ENCODE data around the gene CFAP43. TPM values are rescaled to one million over a fixed set of nuclear protein-coding genes. Genes with fewer than 3 reads are reported as not detected.
"Not testable (repeated sequence)": the region's sequence is repeated elsewhere in the genome, so short reads cannot be mapped to it uniquely, and the experiment has no call there.

CFAP43 gene
- polyA plus RNA-seq, 10 donors: 0.15 to 0.91 (median 0.39) TPM

- DNase-seq: peak in 1 of 3 donors; percentile 35
Measured at GRCh38 chr10:104256335-104256961, 24.3 kb upstream of the CFAP43 start.

GRCh38 chr10:104255311-104255981 lies 23.3 kb upstream of the CFAP43 start:
- peak; percentile 43 to 79 (median 43) for DNase-seq

- DNase-seq: peak; percentile 45 to 88 (median 70)
Measured at GRCh38 chr10:104254493-104255310, 22.5 kb upstream of the CFAP43 start, which contains the start of gene GSTO1. Gene GSTO1, plus strand, starts transcription at chr10:104254892. Its CDS starts 37 bp downstream, at chr10:104254929.

GRCh38 chr10:104253606-104254410 lies 21.6 kb upstream of the CFAP43 start:
- DNase-seq: peak in 1 of 3 donors; percentile 12

- no peak for DNase-seq
Measured at GRCh38 chr10:104253106-104253505, 20.9 kb upstream of the CFAP43 start.

- no peak for DNase-seq
Measured at GRCh38 chr10:104252368-104252767, 20.2 kb upstream of the CFAP43 start.

- no peak for DNase-seq
Measured at GRCh38 chr10:104251443-104251842, 19.3 kb upstream of the CFAP43 start.

- DNase-seq: no peak
Measured at GRCh38 chr10:104250371-104250770, 18.2 kb upstream of the CFAP43 start.

- not testable (repeated sequence) for DNase-seq
Measured at GRCh38 chr10:104248931-104249330, 16.8 kb upstream of the CFAP43 start.

GRCh38 chr10:104247513-104248146 lies 15.5 kb upstream of the CFAP43 start:
- no peak for DNase-seq

GRCh38 chr10:104246976-104247375 lies 14.8 kb upstream of the CFAP43 start:
- no peak for DNase-seq

- no peak for DNase-seq
Measured at GRCh38 chr10:104245066-104245632, 13.0 kb upstream of the CFAP43 start.

GRCh38 chr10:104243512-104243911 lies 11.3 kb upstream of the CFAP43 start:
- no peak for DNase-seq

- not testable (repeated sequence) for DNase-seq
Measured at GRCh38 chr10:104243009-104243408, 10.8 kb upstream of the CFAP43 start.

GRCh38 chr10:104242545-104242944 lies 10.4 kb upstream of the CFAP43 start:
- DNase-seq: no peak

- no peak for DNase-seq
Measured at GRCh38 chr10:104240078-104240477, 7.9 kb upstream of the CFAP43 start.

GRCh38 chr10:104235801-104236200 lies 3.6 kb upstream of the CFAP43 start:
- no peak for DNase-seq

GRCh38 chr10:104234934-104235333 lies 2.8 kb upstream of the CFAP43 start:
- DNase-seq: no peak

GRCh38 chr10:104233817-104234216 lies 1.7 kb upstream of the CFAP43 start:
- DNase-seq: no peak

- DNase-seq: no peak
Measured at GRCh38 chr10:104232613-104233102, 494 bp upstream of the CFAP43 start.

GRCh38 chr10:104230490-104230889 lies 1.7 kb downstream of the CFAP43 start:
- no peak for DNase-seq

Data from muscle of back (tissue), 11 donors.